Activated naive CD4-positive, alpha-beta T cell treated with anti-CD3 and anti-CD28 coated beads, Interleukin-2, amount 50 U/mL, for 16 hours (primary cell): ENCODE results near the gene IL1A.

Experiments used
- DNase-seq: peaks from one replicate; pipeline ENCODE4 v3.0.0-alpha.2; 2020

Gene IL1A

DNA sequence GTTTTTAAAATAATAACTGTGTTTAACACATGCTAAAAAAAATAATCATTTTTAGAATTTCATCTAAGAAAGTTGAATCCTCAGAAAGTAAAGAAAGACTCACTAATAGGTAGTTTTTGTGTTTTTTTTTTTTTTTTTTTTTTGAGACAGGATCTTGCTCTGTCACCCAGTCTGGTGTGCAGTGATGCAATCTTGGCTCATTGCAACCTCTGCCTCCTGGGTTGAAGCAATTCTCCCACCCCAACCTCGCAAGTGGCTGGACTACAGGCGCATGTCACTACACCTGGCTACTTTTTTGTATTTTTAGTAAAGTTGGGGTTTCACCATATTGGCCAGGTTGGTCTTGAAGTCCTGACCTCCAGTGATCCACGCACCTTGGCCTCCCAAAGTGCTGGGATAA, 27.0 kb downstream of the IL1A start:
- DNase-seq: no peak

DNA sequence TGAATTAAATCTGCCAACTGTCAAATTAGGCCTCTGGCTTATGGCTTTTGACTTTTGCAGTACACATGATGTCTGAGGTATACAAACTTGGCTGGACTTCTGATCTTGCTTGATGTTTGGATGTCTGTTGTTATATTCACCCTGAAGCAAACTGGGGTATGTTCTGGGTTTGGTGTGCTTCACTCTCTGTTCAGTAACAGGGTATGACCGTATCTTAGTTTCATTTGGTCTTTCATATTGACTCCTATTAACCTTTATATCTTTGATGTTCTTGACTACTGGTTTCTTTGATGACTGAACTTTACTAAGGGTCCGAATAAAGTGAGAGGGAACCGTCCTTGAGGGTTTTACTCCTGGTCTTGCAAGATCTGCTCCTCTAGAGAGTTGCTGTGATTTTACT, 28.1 kb downstream of the IL1A start:
- DNase-seq: no peak

DNA sequence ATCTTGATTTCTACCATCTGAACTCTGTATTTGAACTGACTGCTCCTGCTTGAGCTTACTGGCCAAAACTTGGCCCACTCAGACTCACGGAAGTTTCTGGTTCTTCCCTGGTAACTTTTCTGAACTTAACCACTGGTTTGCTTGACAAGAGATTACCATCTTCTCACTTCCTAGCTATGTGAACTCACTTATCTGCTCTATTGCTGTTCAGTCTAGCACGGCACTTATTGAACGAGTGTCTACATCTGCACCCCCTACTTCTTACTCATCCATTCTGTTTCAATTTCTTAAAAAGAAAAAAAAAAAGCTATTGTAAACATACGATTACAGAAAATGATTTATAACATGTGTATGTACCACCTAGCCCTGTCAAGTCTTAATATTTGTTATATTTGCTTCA, 28.8 kb downstream of the IL1A start:
- DNase-seq: no peak

DNA sequence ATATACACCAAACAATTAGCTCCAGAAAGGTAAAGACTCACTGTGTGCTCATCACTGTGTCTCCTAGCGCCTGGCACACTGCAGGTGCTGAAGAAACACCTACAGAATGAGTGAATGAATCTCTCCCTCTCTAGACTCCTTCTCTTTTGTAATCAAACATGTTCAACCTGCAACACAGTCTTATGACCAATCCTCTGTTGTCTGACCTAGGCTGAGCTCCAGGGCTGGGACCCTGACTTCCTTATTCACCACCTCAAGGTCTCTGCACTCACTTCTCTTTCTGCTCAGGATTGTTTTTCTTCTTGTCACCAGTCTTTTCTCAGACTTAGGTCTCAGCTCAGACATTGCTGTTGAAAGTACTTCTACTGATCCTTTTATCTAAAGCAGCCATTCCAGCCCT, 29.7 kb downstream of the IL1A start:
- DNase-seq: no peak

DNA sequence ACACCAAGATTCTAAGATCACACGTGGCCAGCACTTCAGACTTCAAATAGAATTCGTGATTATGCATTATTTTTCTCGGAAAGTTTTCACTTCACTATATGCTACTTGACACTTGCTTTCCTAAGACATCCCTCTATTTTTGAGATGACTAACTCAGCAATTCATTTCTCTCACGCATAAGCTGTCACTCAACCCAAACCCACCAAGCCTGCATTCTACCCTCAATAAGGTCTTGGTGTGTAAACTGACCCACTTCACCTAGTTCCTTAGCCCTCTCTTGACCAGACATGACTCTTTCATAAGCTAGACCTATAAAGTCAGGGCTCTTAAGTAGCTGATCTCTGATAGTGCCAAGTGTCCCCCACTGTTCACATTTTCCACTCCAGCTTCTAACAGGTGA, 31.6 kb downstream of the IL1A start:
- no peak for DNase-seq

DNA sequence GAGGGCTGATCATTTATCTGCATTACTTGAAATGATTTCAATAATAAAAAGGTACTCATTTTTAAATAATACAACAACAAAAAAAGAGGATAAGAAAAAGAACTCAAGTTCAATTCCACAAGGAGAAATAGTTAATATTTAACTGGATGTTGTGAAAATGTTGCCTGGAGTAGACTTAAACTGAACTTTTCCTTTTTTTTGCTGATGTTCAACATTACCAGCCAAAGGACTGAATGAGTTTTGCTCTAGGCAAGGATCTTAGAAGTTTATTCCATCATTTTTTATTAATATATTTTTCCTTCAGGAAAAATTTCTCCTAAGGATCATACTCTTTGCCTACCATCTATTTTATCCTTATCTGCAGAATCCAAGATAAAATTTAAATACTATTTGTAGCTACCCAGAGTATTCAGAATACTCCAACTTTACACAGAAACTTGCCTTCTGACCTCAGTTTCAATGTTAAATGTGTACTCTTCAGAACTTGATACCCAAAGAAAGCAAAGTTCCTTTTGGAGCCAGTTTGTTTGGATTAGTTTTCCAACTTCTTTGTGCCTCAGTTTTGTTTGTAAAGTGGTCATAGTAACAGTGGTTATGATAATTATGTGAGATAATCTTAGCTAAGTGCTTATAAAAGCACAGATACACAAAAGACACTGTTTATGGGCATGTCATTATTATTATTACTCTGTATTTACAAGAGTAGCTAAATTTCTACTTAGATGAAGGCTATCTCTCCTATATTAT, 32.7 kb downstream of the IL1A start:
- DNase-seq: no peak

DNA sequence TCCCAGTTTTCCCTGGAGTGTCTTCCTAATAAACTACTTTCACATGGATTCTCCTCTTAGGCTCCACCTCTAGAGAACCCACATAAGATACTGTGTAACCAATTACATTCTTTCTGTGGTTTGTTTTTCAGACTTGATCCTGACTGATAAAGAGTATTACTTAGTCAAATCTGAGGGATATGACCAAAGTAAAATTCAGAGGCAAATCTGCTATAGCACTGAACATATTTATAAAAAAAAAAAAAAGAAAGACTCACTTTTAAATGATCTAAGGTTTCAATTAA, 33.8 kb downstream of the IL1A start:
- no peak for DNase-seq

DNA sequence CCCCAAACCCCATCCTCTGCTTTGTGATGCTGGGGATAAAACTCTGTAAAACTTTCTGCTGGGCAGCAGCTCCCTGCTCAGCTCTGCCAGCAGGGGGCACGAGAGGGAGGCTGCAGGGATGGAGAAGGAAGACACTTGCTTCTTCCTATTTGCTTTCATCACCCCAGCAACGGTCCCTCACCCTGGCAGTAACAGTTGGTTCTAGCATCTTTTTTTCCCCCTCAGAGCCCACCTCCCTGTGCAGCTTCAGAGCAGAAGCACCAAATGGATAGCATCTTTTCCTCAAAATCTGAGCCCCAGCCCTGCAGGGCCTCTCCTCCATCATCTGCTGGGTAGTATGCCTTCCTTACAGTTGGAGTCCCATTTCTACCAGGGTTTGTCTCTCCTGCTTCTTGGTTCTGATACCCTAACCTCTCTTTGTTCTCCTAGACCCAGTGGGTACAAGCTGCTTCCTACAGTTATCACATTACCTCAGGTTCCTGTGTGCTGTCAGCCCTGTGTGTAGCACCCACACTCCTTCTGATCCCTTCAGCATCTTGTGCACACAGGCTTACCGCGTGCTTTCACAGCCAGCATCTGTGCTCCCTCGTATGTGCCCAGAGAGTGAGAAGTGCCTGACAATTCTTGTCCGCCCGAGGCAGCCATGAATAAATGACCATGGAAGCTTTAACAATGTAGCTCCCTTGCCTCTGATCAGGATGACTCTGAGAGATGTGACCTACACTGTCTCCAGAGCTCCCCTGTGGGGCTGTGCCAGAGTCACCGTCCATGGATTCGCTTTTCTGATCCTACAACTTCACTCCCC, 34.3 kb downstream of the IL1A start:
- DNase-seq: peak; percentile 84

DNA sequence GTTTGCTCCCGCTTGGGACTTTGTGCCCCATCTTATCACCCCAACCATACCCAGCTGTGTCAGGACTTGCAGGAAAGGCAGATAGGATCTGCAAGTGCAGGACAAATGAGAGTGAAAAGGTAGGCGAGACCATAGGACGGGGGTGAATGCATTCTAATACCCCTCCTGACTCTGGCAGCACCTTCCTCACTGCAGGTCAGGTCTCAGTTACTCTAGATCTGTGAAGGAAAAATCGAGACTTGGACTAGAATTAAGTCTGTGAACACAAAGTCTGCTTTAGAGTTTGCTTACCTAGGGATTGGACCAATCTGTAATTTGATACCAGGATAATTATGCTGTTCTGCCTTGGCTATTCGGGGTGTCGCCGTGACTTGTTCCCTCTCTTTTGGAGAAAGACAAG, 43.8 kb downstream of the IL1A start:
- no peak for DNase-seq

DNA sequence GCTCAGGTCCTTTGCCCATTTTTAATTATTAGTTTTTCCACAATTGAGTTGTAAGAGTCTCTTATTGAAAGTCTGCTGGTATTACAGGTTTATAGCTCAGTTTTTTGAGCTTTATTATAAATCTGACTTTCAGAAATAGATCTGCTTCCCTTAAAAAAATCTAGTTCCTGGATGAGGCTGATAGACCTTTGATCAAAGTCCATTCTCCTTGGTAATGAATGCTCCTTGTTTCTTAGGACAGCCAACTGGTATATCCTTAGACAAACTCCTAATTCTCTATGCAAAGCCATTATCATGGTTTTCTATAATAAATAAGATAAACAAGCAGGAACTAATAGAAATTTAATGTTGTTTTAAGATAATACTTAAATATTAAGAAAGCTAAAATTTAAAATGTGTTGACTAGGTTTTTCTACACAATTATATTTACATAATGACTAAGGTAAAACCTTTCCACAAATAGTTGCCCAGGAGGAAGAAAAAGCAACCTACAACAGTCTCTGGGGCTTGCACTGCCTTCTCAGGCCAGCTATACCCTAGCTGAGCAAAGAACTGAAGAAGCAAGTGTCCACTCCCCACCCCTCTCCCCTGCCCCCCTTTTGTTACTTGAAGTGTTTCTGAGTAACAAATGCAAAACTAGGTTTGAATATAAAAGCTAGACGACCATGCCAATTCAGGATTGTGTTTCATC, 46.6 kb downstream of the IL1A start:
- no peak for DNase-seq

DNA sequence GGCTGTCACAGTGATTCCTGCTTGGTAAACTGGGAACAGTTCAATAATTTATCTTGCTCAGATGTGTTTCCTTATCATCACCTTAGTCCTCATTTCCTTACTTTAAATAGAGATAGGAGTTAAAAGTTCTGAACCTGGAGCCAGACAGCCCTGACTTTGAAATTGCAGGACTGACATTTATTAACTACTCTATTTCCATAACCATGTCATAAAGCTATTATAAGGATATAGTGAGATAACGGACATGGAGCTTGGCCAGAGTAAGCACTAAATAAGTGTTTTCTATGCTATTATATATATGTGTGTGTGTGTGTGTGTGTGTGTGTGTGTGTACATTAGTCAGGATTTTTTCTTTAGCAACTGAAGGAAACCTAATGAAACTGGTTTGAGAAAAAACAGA, 50.4 kb downstream of the IL1A start:
- no peak for DNase-seq

DNA sequence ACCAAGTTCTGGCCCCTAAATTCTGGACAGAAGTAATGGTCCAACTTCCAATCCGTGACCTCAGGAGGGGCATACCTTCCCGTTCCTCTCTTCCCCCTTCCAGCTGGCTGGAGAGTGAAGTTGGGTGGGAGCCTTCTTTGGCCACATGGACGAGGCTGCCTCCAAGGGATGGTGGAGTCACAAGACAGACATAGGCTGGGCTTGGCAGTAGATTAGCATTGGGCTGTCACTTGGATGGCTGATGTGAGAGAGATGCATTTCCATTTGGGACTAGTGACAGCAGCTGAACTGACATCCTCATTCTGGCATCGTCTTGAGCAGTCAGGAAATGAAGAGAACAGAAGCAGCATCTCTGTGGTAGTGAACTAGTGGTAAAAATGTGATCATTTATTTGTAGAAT, 50.8 kb downstream of the IL1A start:
- DNase-seq: no peak

DNA sequence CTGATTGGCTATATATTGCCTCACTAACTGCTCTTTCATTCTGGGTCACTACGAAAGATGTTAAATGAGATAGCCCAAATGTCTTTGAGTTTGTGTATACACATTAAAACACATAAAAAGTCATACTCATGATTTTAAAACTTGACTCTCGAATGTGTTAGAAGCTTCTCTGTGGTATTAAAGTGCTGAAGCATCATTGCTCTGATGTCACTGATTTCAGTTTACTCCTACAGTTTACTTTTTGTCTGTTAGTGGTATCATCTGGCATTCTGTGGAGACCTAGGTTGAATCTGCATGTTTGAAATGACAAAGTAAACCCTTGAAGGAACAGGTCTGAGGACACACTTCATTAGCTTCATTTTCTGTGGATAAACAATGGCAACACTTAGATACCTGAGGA, 52.8 kb downstream of the IL1A start:
- no peak for DNase-seq

DNA sequence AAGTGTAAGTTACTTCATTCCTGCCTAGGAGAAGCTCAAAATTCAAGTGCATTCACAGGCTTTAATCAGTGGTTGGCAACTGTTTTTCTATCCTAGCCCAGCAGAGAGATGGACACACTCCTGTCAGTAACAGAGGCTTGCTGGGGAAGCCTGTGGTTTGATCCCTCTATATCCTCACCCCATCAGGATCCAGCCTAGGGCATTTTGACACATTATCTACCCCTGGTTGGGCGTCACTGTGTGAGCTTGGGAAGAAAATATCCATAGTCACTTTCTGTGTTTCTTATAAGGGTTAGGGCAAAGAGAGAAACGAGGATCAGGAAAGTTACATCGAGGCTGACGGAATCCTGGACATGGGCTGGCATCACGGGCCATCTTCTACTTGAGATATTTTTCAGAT, 53.5 kb downstream of the IL1A start:
- DNase-seq: no peak

DNA sequence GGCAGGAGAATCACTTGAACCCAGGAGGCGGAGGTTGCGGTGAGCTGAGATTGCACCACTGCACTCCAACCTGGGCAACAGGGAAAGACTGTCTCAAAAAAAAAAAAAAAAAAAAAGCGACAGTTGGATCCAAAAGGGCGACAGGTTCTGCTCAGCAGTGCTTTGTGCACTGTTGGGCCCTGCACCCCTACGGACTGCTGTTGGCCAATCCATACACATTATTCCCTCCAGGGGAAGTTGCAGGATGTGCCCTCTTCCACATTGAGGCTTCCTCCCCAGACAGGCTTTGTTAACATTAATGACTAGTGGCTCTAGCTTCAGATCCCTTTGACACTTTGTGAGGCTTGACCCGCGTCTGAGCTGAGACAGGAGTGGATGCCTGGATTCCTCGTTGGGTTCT, 54.1 kb downstream of the IL1A start:
- DNase-seq: no peak

DNA sequence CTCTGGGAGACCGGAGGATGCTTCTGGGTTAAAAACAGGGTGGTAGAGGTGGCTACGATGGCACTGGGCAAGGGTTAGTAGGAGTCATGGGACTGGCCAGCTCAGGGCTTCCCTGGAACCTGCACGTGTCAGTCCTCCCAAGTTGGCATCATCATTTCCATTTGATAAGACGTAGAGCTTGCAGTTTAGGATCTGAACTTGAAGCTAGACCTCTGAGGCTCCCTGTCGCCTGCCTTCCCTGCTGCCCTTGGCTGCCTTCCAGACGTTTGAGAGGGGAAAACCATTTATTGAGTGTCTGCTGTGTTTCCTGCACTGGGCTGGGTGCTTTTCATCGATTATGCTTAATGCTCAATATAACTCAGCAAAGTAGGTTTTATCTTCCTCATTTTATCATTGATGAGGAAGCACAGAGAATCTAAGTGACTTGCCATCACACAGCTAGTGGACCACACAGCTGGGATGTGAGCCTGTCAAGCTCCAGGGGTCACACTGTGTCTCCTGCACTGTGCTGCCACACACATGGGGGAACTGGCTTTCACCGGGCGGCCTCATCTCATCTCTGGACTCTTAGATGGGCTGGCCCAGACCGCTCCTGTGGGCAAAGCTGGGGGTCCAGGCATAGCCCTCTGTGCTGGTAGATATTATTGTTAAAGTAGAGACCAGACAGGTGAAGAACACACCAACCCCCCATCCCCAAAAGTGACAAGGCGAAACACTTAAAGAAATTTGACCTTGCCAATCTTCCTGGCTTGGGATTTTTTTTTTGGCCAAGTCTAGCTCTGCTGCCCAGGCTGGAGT, 55.7 kb downstream of the IL1A start:
- no peak for DNase-seq

DNA sequence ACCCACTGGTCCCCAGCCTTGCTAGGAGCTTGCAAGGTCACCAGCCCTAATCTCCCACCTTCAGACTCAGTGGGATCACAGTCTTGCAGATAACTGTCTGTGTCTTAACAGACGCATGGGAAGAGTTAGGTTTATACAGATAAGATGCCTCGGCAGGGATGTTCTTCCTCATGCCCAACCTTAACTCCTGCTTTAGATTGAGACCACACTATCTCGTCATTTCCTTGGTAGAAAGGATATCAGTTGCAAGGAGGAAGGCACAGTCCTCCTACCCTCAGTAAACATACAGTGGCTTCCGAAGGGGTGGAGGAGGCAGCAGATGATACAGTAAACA, 56.3 kb downstream of the IL1A start:
- no peak for DNase-seq

DNA sequence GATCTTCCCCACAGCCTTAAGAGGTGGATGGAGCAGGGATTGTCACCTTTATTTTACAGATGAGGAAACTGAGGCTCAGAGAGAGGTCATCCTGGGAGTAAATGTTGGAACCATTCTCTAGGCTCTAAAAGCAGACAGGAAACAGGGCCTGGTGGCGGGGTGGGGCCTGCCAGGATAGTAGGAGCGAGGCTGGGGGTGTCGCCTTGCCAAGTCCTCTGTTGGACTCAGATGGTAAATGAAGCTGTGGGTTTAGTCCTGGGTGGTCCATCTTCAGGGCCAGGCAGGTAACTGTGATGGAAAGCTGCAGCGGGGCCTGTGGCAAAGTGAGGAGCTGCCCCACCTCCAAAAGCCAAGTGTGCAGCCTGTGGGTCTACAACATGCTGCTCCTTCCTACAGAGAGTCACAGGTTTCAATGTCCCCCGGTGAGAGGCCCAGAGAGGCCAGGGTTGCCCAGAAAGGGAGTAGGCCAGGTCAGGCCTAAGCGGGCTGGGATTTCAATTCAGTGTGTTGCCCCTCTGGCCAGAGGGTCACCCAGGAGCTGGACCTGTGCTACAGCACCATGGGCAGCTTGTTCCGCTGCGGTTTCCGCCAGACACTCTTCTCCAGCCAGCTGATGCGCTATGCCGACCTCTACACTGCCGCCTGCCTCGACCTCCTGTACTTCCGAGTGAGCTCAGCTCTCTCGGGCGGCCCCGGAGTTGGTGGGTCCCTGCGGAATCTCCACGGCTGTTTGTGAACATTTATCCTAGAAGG, 56.8 kb downstream of the IL1A start:
- no peak for DNase-seq

DNA sequence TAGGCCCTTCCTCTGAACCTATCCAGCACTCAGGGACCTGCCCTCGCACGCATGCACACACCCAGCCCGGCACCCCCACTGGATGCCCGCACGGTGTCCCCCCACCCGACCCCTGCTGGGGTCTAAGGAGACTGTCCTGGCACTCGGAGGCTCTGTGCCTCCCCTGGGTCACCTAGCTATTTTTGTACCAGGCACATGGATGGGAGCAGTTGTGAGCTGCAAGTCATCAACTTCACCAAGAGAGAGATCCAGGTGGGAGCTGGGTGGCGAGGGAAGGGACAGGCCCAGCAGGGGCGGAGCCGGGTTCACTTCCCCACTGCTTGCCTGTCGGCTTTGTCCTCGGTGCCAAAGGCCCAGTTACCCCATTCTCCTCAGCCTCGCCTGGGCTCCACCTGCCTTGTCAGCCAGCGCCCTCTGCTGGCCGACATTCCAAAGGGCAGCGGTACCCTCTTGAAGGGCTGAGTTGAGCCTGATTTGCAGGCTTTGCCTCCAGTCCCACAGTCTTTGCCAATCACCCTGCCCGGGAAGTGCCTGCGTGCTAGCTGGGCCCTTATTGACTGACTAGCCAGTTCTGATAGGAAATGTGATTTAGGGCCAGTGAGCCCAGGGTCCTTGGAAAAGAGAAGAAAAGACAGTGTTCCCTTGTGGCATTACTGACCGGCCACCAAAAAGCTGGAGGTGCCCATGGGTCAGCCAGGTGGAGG, 57.7 kb downstream of the IL1A start:
- DNase-seq: peak; percentile 84

DNA sequence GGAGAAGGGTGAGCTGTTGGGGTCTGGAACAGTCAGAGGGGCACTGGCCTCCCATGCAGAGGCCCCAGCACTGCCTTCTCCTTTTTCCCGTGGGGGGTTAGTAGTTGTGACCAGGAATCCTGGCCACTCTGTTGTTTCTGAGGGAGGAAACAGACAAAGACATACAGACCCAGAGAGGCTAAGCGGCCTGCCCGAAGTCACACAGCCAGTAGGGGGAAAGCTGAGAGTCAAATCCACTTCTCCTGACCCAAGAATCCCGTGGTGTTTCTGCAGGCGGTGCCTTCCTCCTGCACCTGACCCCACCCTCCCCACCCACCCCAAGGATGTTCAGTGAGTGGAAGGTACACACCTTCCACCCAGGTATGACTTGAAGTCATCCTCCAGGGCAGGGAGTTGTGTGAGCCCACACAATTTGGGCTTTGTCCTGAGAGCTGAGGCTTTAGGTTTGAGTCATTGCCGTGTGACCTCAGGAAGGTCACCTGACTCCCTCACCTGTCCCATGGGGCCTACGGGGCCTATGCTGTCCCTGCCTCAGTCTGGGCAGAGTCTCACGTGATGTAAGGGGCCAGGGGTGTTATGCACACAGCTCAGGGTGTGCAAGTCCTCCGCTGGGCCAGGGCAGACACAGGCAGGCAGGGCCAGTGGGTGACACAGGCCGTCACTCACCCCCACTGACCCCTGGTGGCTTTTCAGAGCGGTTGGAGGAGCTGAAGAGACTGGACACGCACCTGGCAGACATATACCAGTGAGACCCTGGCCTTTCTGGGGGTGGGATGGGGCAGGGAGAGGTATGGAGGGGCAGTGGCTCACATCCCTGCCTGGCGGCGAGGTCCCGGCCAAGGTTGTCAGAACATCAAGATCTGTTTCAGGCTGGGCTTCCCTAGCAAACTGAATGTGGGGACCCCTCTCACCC, 58.5 kb downstream of the IL1A start:
- no peak for DNase-seq
